Activated B cell treated with CpG ODN at 0.5 μM for 24 hours (primary cell): ENCODE data around the gene UGT1A4. TPM values are rescaled to one million over a fixed set of nuclear protein-coding genes. Genes with fewer than 3 reads are reported as not detected.
A peak's percentile ranks its signal among the peaks of the same experiment; 100 is the strongest.

Experiments used
- ATAC-seq: fragments of 200-7000 bp; cut with Tn5 transposase; one replicate; pipeline ENCODE4 v1.10.0; 2021; ENCODE audit warnings: low read depth, mild to moderate bottlenecking, moderate library complexity
- CTCF ChIA-PET: fragments of 350-600 bp; sonication (Branson Sonifier 250); formaldehyde crosslinking; loops from one replicate; lab custom pipeline; 2021; ENCODE audit warnings: antibody characterized with exemption; lab: Charles Lee
- POLR2A ChIA-PET: fragments of 350-600 bp; sonication (Branson Sonifier 250); formaldehyde crosslinking; loops from one replicate; lab custom pipeline; 2021; ENCODE audit warnings: antibody characterized with exemption; lab: Charles Lee
- DNase-seq: peaks from one replicate; pipeline ENCODE4 v3.0.0; 2022
- H3K27ac Mint-ChIP-seq: one replicate; pipeline ENCODE4 v1.8.0; 2020; ENCODE audit warnings: mixed read lengths
- H3K27me3 Mint-ChIP-seq: one replicate; pipeline ENCODE4 v1.8.0; 2021; ENCODE audit warnings: mixed read lengths
- H3K36me3 Mint-ChIP-seq: one replicate; pipeline ENCODE4 v1.8.0; 2021; ENCODE audit warnings: low read depth, mixed read lengths
- H3K4me1 Mint-ChIP-seq: one replicate; pipeline ENCODE4 v1.8.0; 2021; ENCODE audit warnings: mixed read lengths
- H3K4me3 Mint-ChIP-seq: one replicate; pipeline ENCODE4 v1.8.0; 2020; ENCODE audit warnings: mild to moderate bottlenecking, mixed read lengths
- H3K9me3 Mint-ChIP-seq: one replicate; pipeline ENCODE4 v1.8.0; 2020; ENCODE audit warnings: mixed read lengths
- CTCF ChIP-seq: fragments of 200-600 bp; IDR thresholded peaks from one replicate; pipeline ENCODE4 v1.8.0; 2022; ENCODE audit warnings: antibody characterized with exemption, mild to moderate bottlenecking
- intact Hi-C: fragments of 100-400 bp; cut with micrococcal nuclease; formaldehyde crosslinking; loops from one replicate; pipeline ENCODE4 v1.15.1; 2024
- total RNA-seq: library from RNA; stranded (reverse); gene quantifications from 2 replicates; pipeline ENCODE4 v1.2.3, GENCODE V29; 2022

The UGT1A4 gene
- total RNA-seq, 1 donor from 2014 or later = not detected

GRCh38 chr2:233803994-233804393 lies 85.5 kb downstream of the UGT1A4 start:
- H3K27me3 Mint-ChIP-seq = peaks cover 16% of the 10 kb centered on the region
- no peak for DNase-seq
- no peak overlapping the region for H3K4me3 Mint-ChIP-seq
- H3K36me3 Mint-ChIP-seq = no peaks in the 10 kb centered on the region
- ChIA-PET CTCF (no interaction called here), POLR2A (no interaction called here)
- intact Hi-C loops = no loop called here
- no peak for ATAC-seq
- H3K9me3 Mint-ChIP-seq = peaks cover 2% of the 10 kb centered on the region
- H3K4me1 Mint-ChIP-seq = no peaks in the 10 kb centered on the region
- H3K27ac Mint-ChIP-seq = no peak overlapping the region
- TF ChIP-seq CTCF = no peak

- no peaks in the 10 kb centered on the region for H3K36me3 Mint-ChIP-seq
- CTCF ChIA-PET = no interaction called here
- no peak overlapping the region for H3K27ac Mint-ChIP-seq
- H3K4me3 Mint-ChIP-seq = no peak overlapping the region
- ATAC-seq (no peak), DNase-seq (no peak)
- no peaks in the 10 kb centered on the region for H3K9me3 Mint-ChIP-seq
- POLR2A ChIA-PET = no interaction called here
- peaks cover 17% of the 10 kb centered on the region for H3K27me3 Mint-ChIP-seq
- no peak for TF ChIP-seq CTCF
- intact Hi-C loops = no loop called here
- no peaks in the 10 kb centered on the region for H3K4me1 Mint-ChIP-seq
Measured at GRCh38 chr2:233807215-233807865, 88.8 kb downstream of the UGT1A4 start.

- TF ChIP-seq CTCF = no peak
- intact Hi-C loops = no loop called here
- POLR2A ChIA-PET = no interaction called here
- peaks cover 9% of the 10 kb centered on the region for H3K27me3 Mint-ChIP-seq
- H3K4me1 Mint-ChIP-seq = no peaks in the 10 kb centered on the region
- ATAC-seq (no peak), DNase-seq (peak; percentile 5)
- no peaks in the 10 kb centered on the region for H3K9me3 Mint-ChIP-seq
- H3K4me3 Mint-ChIP-seq = no peak overlapping the region
- CTCF ChIA-PET = no interaction called here
- H3K27ac Mint-ChIP-seq = no peak overlapping the region
- no peaks in the 10 kb centered on the region for H3K36me3 Mint-ChIP-seq
Measured at GRCh38 chr2:233807966-233808935, 89.7 kb downstream of the UGT1A4 start.

GRCh38 chr2:233810385-233810784 lies 91.8 kb downstream of the UGT1A4 start:
- no peaks in the 10 kb centered on the region for H3K4me1 Mint-ChIP-seq
- ATAC-seq = no peak
- ChIA-PET POLR2A (no interaction called here), CTCF (no interaction called here)
- no peak overlapping the region for H3K4me3 Mint-ChIP-seq
- intact Hi-C loops = no loop called here
- no peaks in the 10 kb centered on the region for H3K36me3 Mint-ChIP-seq
- H3K27me3 Mint-ChIP-seq = peaks cover 6% of the 10 kb centered on the region
- H3K9me3 Mint-ChIP-seq = no peaks in the 10 kb centered on the region
- peak; percentile 1 for DNase-seq
- no peak for TF ChIP-seq CTCF
- H3K27ac Mint-ChIP-seq = no peak overlapping the region

GRCh38 chr2:233811087-233811486 lies 92.6 kb downstream of the UGT1A4 start:
- Mint-ChIP-seq H3K9me3 (no peaks in the 10 kb centered on the region), H3K27me3 (peaks cover 9% of the 10 kb centered on the region), H3K36me3 (no peaks in the 10 kb centered on the region), H3K4me3 (no peak overlapping the region), H3K27ac (no peak overlapping the region), H3K4me1 (no peaks in the 10 kb centered on the region)
- no peak for TF ChIP-seq CTCF
- no peak for DNase-seq
- POLR2A ChIA-PET = no interaction called here
- intact Hi-C loops = no loop called here
- CTCF ChIA-PET = no interaction called here
- no peak for ATAC-seq
